ENCODE data around the gene GDI1.

GDI1 gene

DNA sequence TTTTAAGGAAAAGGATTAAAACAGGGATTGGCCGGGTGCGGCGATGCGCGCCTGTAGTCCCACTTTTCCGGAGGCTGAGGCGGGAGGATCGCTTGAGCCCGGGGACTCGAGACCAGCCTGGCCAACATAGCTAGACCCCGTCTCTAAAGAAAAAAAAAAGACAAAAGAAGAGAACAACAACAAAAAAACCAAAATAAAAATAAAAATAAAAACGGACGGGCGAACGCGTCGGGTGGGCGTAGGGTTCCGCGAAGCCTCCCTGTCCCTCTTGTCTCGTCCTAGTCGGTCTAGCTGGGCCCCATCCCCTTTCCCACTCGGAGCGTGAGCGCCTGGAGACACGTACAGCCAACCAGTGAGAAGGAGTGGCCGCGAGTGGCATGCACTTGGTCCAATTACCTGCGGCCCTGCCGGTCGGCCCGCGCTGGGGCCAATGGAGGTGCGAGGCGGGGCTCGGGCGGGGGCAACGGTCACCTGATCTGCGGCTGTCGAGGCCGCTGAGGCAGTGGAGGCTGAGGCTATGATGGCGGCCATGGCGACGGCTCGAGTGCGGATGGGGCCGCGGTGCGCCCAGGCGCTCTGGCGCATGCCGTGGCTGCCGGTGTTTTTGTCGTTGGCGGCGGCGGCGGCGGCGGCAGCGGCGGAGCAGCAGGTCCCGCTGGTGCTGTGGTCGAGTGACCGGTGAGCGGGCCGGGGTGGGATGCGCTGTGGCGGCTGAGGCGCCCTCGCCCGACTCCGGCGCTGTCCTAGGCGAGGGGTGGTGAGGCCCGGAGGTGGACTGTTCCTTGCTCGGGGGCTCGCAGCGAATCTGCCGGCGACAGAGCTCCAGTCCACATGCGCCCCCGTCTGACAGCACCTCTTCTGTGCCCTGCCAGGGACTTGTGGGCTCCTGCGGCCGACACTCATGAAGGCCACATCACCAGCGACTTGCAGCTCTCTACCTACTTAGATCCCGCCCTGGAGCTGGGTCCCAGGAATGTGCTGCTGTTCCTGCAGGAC is 8.5 kb upstream of the GDI1 start, which contains the start of gene ATP6AP1:
Gene ATP6AP1, plus strand, starts transcription at position 502 of the 996 bp plus-strand sequence. Its CDS starts 16 bp downstream, at position 518.
- no peak for TF ChIP-seq CTCF (IDR thresholded peaks at IDR 0.05)
- H3K27ac ChIP-seq = peak within 1 kb of the TSS; percentile 43 to 94
- DNase-seq (ENCODE audit: low spot score) = peak; percentile 93
- peak within 1 kb of the TSS; percentile 91 for H3K4me3 ChIP-seq

DNA sequence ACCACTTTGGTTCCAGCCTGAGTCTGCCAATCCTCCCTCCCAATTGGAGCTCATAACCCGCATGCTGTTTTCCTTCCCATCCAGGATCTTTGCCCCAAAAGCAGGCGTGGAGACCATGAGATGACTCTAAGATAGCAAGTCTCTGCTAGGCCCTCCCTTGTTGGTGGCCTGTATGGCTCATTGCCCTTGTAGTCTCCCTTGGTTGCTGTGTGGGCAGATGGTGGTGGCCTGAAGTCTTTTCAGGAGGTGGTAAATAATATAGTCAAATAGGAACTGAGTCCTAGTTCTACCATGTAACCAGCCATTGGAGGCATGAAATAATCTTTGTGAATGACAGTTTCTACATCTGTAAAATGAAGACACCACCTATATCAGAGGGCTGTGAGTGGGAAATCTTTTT is 7.2 kb upstream of the GDI1 start:
- H3K27ac ChIP-seq = peak overlapping the region in 1 of 2 donors; percentile 94
- no peak for DNase-seq (ENCODE audit: low spot score)
- TF ChIP-seq CTCF (IDR thresholded peaks at IDR 0.05) = no peak

GRCh38 chrX:154430479-154430878 is 6.5 kb upstream of the GDI1 start:
- H3K4me3 ChIP-seq = no peak overlapping the region
- peak overlapping the region in 1 of 2 donors; percentile 60 for H3K27ac ChIP-seq
- no peak for DNase-seq (ENCODE audit: low spot score)
- no peak for TF ChIP-seq CTCF (IDR thresholded peaks at IDR 0.05)

More for the DNA sequence above, 7.2 kb upstream of the GDI1 start:
- peak overlapping the region; percentile 91 for H3K4me3 ChIP-seq

GRCh38 chrX:154430916-154431315 is 6.0 kb upstream of the GDI1 start:
- H3K4me3 ChIP-seq = no peak overlapping the region
- DNase-seq (ENCODE audit: low spot score) = no peak
- peak overlapping the region in 1 of 2 donors; percentile 60 for H3K27ac ChIP-seq
- no peak for TF ChIP-seq CTCF (IDR thresholded peaks at IDR 0.05)

DNA sequence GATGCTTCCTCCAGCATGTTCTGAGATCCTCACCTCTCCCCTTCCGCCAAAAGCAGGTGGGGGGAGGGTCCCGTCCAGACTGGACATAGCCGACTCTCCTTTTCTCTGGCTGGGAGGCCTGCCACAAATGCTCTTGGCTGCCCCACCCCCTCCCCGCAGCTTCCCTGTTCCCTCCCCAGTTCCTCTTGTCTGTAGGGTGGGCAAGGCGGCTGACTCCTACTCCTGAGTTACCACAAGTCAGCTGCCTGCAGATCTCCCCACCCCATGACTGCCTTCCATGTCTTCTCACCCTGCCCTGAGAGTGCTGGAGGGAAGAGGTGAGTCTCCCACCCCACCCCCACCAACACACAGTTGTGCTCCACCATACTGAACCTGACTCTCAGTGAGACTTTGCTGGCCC is 5.6 kb upstream of the GDI1 start:
- no peak for TF ChIP-seq CTCF (IDR thresholded peaks at IDR 0.05)
- DNase-seq (ENCODE audit: low spot score) = no peak
- Histone ChIP-seq H3K4me3 (no peak overlapping the region), H3K27ac (peak overlapping the region in 1 of 2 donors; percentile 60)

- DNase-seq (ENCODE audit: low spot score) = no peak
- no peak overlapping the region for H3K4me3 ChIP-seq
- H3K27ac ChIP-seq = no peak overlapping the region
- TF ChIP-seq CTCF (IDR thresholded peaks at IDR 0.05) = no peak
These were observed 4.7 kb upstream of the GDI1 start for GRCh38 chrX:154432210-154432609.
